Motor neuron (in vitro differentiated cells): ENCODE results near the gene NIF3L1. TPM values are rescaled to one million over a fixed set of nuclear protein-coding genes. Genes with fewer than 3 reads are reported as not detected.

Source experiments
- ATAC-seq, 8 experiments: fragments of 200-7000 bp; cut with Tn5 transposase; replicated peaks in 6 of 8; 2 replicates each; pipeline ENCODE4 v1.8.0; 2021; ENCODE audit warnings: mild to moderate bottlenecking in 8 of 8, moderate library complexity in 8 of 8
- H3K27ac ChIP-seq, 2 donors: fragments of 250-450 bp; sonication (Bioruptor Pico); 2 replicates each; pipeline ENCODE4 v1.9.0; 2021; ENCODE audit warnings: antibody characterized with exemption in 2 of 2, mild to moderate bottlenecking in 2 of 2, moderate library complexity in 1 of 2
- H3K4me1 ChIP-seq, 2 donors: fragments of 250-450 bp; sonication (Bioruptor Pico); replicated peaks in 1 of 2; 2 replicates each; pipeline ENCODE4 v1.6.1; 2021; ENCODE audit warnings: antibody characterized with exemption in 2 of 2, mild to moderate bottlenecking in 2 of 2, moderate library complexity in 1 of 2
- H3K4me3 ChIP-seq, 5 donors: fragments of 250-450 bp; sonication (Bioruptor Pico); 2 replicates each; pipeline ENCODE4 v1.9.0; 2021; ENCODE audit warnings: antibody characterized with exemption in 5 of 5, mild to moderate bottlenecking in 5 of 5, moderate library complexity in 4 of 5
- WGBS, 10 experiments: fragments of 450-650 bp; shearing (Covaris generic); methylation state at CpG; one replicate each; pipeline ENCODE4 v1.0.0; 2022; 5-methylcytosine and 5-hydroxymethylcytosine counted together
- in situ Hi-C, 9 experiments: fragments of 400-800 bp; cut with MboI; loops; one replicate each; pipeline ENCODE4 v1.15.0; 2021; ENCODE audit warnings: low sequenced_read_pairs in 9 of 9, low pct_unique_long_range_greater_than_20kb in 2 of 9; ENCODE audit not compliant: unreplicated experiment in 9 of 9
- total RNA-seq, 8 experiments: library from RNA; unstranded; fragments of 300-600 nt; gene quantifications; 2 replicates each; pipeline versions ENCODE4 v1.2.3 to v1.2.4, GENCODE V29; 2022

NIF3L1 gene
- total RNA-seq, 8 experiments from 2014 or later, result 17.9 to 32.0 (median 24.9) TPM

DNA sequence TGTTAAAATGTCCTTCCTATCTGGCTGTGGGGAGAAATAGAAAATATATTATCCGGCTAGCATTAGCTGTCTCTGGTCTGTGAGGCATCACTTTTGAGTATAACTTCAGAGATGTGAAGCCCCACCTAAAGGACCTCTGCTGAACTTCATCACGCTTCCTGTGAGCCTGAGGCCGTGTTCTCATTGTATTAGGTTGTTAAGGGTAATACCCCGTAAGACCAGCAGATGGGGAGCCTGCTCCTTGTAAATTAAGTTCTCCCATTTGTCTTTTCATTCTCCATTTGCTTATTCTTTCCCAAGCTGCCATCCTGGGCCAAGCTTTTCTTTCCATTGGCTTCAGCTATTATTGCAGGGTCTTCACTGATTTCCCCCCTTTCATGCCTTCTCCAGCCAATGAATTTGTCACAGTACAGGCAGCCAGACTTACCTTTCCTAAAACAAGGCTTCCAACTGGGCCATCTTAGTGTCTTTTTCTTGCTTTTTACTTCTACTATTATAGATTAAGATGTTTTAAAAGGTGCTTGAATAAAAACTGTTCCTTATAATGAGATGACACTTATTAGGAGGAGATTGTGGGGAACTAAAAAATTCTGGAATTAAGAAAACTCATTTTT, 12.4 kb downstream of the NIF3L1 start:
- in situ Hi-C loops, result loop anchor here in 3 of 9 experiments (25.0 kb wide), 2 partner anchors 161 to 261 kb away; partner anchors contain the start of genes HYCC2 (in 1 of the 3) and NDUFB3 (in 1 of the 3)
- Histone ChIP-seq H3K4me3 (no peak overlapping the region), H3K27ac (no peak overlapping the region), H3K4me1 (peaks cover 0 to 3% of the 10 kb centered on the region in 2 donors)
- WGBS, 10 experiments, result 0 to 50% (median 0%) methylated on average over 1 to 4 of the region's 4 CpGs
- ATAC-seq, result peak; percentile 81 to 96 (median 94)

DNA sequence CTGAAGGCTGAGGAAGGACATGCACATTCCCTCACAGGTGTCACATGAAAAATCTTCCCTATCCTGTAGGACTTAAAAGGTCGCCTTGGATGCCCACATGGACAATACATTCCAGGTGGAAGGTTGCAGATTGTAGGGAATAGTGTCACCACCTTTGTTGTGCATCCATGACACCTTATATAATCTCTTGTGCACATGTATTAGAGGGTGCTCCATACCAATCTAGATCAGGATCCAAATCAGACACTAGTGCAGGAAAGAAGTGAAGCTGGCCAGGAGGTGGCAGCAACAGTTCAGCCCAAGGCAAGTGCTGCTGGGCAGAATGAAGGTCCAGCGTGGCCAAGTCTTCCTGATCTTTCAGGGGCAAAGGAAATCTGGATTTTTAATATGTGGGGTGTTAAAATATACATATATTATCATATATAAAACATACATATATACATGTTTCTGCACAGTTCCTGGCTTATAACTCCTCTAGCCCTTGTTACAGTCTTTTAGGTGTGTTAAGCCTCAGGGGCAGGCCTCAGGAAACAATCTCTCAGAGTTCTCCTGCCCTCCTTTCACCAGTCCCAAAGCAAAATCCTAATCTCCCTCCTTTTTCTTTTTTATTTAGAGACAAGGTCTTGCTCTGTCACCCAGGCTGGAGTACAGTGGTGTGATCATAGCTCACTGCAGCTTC, 16.6 kb downstream of the NIF3L1 start:
- in situ Hi-C loops, result loop anchor here in 3 of 9 experiments (25.0 kb wide), 2 partner anchors 157 to 257 kb away; partner anchors contain the start of genes HYCC2 (in 1 of the 3) and NDUFB3 (in 1 of the 3)
- no peaks in the 10 kb centered on the region for H3K4me1 ChIP-seq
- no peak overlapping the region for H3K4me3 ChIP-seq
- WGBS, 10 experiments, result 80 to 100% (median 86%) methylated on average over 1 of the region's 2 CpGs; no CpG with 5 or more reads in 5 of the 10 experiments
- ATAC-seq, result peak; percentile 67 to 84 (median 78)
- H3K27ac ChIP-seq, result no peak overlapping the region

DNA sequence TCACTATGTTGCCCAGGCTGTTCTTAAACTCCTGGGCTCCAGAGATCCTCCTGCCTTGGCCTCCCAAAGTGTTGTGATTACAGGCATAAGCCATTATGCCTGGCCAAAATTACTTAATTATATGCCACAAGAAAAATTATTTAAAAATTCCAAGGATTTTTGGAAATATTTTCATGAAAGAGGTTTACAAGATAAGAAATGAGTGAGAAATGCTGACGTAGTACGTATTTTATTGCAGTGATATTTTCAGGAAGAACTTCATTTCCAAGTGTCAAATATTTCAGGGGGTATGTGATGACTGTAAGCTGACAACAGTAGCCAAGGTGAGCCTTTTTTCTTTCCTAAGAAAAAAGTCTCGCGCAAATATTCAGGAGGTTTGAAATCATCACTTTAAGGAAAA, 20.8 kb downstream of the NIF3L1 start:
- no peak overlapping the region for H3K4me3 ChIP-seq
- ATAC-seq, result no peak
- WGBS, 10 experiments, result 90 to 100% (median 100%) methylated on average over 2 to 4 of the region's 4 CpGs
- H3K27ac ChIP-seq, result no peak overlapping the region
- in situ Hi-C loops, result loop anchor here in 3 of 9 experiments (25.0 kb wide), 2 partner anchors 152 to 252 kb away; partner anchors contain the start of genes HYCC2 (in 1 of the 3) and NDUFB3 (in 1 of the 3)
- no peaks in the 10 kb centered on the region for H3K4me1 ChIP-seq

DNA sequence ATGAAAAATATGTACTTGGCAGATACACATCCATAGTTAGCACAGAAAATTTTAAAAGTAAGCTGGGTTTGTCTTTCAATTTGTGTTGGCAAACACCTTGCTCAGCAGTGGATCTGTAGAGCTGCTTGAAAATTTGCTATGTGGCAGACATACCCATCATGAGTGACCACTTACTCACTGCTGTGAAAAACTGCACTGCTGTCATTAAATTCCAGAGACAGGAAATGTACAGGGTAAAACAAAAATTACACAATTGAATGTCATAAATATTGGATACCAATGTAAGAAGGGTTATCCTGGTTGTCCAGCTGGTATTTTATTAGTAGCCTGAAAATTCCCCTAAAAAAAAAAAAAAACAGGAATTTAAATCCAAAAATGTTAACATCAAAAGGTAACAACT, 24.5 kb downstream of the NIF3L1 start:
- in situ Hi-C loops, result loop anchor here in 3 of 9 experiments (25.0 kb wide), 2 partner anchors 149 to 249 kb away; partner anchors contain the start of genes HYCC2 (in 1 of the 3) and NDUFB3 (in 1 of the 3)
- H3K27ac ChIP-seq, result no peak overlapping the region
- no peak overlapping the region for H3K4me3 ChIP-seq
- no peaks in the 10 kb centered on the region for H3K4me1 ChIP-seq
- ATAC-seq, result no peak

DNA sequence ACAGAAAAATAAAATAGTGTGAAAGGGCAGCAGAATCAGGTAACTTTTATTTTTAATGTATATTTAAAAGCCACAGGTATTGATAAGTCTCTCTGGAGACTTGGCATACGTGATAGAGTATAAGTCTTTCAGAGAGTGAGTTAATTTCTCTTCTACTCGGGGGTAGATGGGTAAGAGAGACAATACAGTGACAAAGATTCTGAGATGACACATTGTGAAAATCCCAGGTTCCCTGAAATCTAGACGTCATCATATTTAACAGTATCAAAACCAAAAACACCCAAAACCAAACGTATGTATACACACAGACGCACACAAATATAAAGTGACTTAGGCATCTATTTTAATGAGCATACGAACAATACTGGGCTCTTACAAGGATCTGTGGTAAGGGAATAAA, 33.3 kb downstream of the NIF3L1 start:
- no peak for ATAC-seq
- Histone ChIP-seq H3K27ac (no peak overlapping the region), H3K4me1 (no peaks in the 10 kb centered on the region), H3K4me3 (no peak overlapping the region)
- WGBS, 10 experiments, result 77 to 100% (median 90%) methylated on average over 2 to 6 of the region's 6 CpGs
- in situ Hi-C loops, result loop anchor here in 3 of 9 experiments (25.0 kb wide), 2 partner anchors 140 to 240 kb away; partner anchors contain the start of genes HYCC2 (in 1 of the 3) and NDUFB3 (in 1 of the 3)

DNA sequence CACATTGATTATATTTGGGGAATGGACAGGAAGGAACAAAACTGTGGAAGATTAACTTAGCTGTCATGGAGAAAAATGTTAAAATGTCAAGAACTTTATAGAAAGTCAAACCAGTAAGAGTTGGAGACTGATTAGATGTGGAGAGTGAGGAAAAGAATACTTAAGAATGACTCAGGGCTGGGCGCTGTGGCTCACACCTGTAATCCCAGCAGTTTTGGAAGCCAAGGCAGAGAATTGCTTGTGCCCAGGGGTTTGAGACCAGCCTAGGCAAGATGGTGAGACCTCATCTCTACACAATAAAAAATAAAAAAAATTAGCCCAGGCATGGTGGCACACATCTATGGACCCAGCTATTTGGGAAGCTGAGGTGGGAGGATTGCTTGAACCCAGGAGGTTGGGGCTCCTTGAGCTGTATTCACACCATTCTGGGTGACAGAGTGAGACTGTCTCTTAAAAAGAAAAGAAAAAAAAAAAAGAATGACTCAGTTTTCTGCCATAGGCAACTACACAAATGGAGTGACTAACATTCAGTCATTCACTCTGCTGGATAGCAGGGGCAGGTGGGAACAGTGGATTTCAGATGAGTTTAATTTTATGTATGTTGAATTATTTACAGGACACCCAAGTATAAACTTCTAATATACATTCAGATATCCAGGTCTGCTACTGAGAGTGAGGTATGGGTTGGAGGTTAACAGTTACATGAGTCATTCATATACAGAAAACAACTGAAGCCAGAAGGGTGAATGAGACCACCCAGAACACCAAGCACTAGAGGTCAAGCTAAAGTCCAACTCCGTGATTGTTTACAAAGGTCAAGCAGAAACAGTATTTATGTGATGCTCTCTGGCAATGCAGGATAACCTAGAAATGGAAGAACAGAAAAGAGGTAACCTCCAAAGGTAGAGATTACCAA, 40.4 kb downstream of the NIF3L1 start:
- WGBS, 10 experiments, result 79 to 100% (median 100%) methylated on average over 1 to 2 of the region's 2 CpGs; no CpG with 5 or more reads in 2 of the 10 experiments
- H3K4me3 ChIP-seq, result no peak overlapping the region
- H3K27ac ChIP-seq, result no peak overlapping the region
- in situ Hi-C loops, result no loop called here
- H3K4me1 ChIP-seq, result no peaks in the 10 kb centered on the region
- no peak for ATAC-seq

DNA sequence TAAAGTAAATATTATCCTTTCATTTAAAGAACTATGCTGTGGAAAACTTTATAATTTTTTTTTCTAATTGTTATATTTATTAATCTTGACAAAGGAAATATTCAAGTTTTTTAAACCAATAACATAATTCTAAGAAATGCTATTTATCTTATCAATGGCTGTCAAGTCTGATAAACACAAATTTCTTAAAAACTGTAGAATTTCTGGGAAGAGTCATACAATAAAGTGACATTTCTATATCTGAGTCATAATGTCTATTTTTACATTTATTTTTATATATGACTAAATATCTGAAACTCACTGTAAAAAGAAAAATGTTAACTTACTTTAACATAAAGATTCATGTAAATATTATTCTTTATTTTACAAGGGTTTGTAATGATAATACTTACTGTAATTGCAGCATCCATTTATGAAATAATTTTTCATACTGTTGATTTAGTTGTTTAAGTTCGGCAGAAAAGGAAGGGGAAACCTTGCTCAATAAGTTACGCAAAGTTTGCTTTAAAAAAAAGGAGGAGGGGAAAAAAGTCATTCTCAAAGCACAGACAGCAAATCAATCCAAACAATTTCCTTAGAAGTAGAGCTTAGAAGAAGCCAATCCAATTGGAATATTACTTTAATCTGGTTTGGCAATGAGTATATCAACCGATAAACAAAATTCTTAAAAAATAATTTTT, 41.9 kb downstream of the NIF3L1 start:
- no peak overlapping the region for H3K4me3 ChIP-seq
- 77 to 100% (median 95%) methylated on average over 1 to 3 of the region's 3 CpGs for WGBS, 10 experiments
- H3K4me1 ChIP-seq, result no peaks in the 10 kb centered on the region
- no peak for ATAC-seq
- in situ Hi-C loops, result no loop called here
- H3K27ac ChIP-seq, result no peak overlapping the region

DNA sequence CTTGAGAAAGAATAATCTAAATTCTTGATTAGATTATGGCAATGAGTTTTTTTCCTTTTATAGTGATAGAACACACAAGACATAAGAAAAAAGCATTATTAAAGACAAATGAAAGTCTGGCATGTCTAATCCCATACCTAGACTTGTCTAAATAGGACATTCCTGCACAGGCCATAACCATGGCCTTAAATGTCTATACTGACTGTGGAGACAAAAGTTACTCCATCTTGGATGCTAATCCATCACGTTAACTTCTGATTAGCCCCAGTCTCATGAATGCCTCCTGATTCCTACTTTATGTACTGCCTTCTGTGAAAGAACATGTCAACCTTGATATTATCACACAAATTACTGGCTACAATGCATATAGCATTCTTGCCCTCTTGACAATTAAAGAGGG, 50.7 kb downstream of the NIF3L1 start:
- in situ Hi-C loops, result no loop called here
- 83 to 100% (median 100%) methylated on average over 1 of the region's 1 CpG; no CpG with 5 or more reads in 5 of the 10 experiments for WGBS, 10 experiments
- Histone ChIP-seq H3K4me1 (no peaks in the 10 kb centered on the region), H3K4me3 (no peak overlapping the region), H3K27ac (no peak overlapping the region)
- ATAC-seq, result no peak

DNA sequence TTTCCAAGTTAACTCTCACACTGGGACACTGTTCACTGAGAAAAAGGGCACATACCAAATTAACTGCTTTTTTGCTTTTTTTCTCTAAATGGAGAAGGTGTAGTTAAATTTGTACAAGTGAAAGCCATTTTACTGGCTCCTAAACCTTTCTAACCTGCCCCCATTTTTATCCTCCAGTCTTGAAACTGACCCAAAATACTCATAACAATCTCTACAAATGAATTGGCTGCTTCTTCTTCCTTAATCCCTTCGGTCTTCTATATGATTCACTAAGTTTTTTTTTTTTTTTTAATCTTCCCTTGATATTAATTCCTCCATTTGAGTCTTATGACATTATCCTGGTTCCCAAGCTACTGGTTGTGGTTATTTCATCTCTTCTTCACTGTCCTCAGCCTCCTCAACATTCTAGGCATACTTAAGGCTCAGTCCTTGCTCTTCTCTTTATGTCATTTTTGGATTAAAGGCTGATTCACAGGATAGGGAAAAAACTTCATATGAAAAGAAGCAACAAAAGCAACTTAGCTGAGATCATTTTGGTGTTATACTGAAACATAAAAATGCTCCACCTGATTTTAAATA, 54.4 kb downstream of the NIF3L1 start:
- H3K4me1 ChIP-seq, result no peaks in the 10 kb centered on the region
- in situ Hi-C loops, result no loop called here
- H3K4me3 ChIP-seq, result no peak overlapping the region
- no peak overlapping the region for H3K27ac ChIP-seq
- ATAC-seq, result no peak
- WGBS, 10 experiments, result 43 to 100% (median 100%) methylated on average over 1 of the region's 1 CpG; no CpG with 5 or more reads in 1 of the 10 experiments

DNA sequence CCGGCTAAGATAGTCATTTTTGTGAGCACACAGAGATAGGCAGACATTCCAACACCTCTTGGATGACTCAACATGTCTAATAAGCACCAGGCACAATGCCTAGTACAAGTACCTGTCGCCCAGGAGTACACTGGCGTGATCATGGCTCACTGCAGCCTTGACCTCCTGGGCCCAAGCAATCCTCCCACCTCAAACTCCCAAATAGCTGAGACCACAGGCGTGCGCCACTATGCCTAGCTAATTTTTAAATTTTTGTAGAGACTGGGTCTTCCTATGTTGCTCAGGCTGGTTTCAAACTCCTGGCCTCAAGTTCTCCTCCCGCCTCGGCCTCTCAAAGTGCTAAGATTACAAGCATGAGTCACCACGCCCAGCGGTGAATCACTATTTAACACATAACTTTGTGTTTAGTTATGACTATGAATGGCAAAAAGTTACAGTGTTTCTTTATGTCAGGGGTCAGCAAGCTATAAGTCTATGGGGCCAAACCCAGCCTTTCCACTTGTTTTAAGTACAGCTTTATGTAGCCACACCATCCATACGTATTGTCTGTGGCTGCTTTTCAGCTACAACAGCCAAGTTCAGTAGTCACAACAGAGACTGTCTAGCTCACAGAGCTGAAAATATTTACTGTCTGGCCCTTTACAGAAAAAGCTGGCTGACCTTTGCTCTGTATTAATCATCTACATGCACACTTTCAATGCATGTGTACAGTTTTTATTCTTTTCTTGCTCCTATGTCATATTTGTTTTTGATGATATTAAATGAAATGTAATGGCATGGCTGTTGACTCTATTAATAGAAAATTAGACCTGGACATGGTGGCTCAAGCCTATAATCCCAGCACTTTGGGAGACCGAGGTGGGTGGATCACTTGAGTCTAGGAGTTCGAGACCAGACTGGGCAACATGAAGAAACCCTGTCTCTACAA, 55.6 kb downstream of the NIF3L1 start:
- in situ Hi-C loops, result no loop called here
- Histone ChIP-seq H3K27ac (no peak overlapping the region), H3K4me3 (no peak overlapping the region), H3K4me1 (no peaks in the 10 kb centered on the region)
- 42 to 100% (median 92%) methylated on average over 1 to 10 of the region's 12 CpGs for WGBS, 10 experiments
- ATAC-seq, result peak in 3 of 8 experiments; percentile 70 to 99 (median 98)

DNA sequence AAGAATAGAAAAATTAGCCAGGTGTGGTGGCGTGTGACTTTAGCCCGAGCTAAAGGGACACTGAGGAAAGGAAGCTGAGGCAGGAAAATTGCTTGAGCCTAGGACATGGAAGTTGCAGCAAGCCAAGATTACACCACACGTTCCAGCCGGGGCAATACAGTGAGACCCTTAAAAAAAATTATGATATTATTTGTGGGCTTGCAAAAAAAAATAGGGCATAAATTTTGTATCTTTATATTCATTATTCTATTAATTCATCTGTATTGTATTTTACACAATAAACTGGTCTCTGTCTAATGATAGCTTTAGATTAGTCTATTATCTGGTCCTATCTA, 56.2 kb downstream of the NIF3L1 start:
- no peak for ATAC-seq
- in situ Hi-C loops, result no loop called here

More for the DNA sequence above, 56.2 kb downstream of the NIF3L1 start:
- H3K4me1 ChIP-seq, result no peaks in the 10 kb centered on the region
- no peak overlapping the region for H3K27ac ChIP-seq
- H3K4me3 ChIP-seq, result no peak overlapping the region
- WGBS, 10 experiments, result 92 to 100% (median 95%) methylated on average over 1 to 4 of the region's 4 CpGs
